ENCODE results near the gene UBAC2. TPM values are rescaled to one million over a fixed set of nuclear protein-coding genes. Genes with fewer than 3 reads are reported as not detected.

Gene UBAC2
- total RNA-seq, 3 donors from 2014 or later: 57.4 to 74.2 (median 67.5) TPM

DNA sequence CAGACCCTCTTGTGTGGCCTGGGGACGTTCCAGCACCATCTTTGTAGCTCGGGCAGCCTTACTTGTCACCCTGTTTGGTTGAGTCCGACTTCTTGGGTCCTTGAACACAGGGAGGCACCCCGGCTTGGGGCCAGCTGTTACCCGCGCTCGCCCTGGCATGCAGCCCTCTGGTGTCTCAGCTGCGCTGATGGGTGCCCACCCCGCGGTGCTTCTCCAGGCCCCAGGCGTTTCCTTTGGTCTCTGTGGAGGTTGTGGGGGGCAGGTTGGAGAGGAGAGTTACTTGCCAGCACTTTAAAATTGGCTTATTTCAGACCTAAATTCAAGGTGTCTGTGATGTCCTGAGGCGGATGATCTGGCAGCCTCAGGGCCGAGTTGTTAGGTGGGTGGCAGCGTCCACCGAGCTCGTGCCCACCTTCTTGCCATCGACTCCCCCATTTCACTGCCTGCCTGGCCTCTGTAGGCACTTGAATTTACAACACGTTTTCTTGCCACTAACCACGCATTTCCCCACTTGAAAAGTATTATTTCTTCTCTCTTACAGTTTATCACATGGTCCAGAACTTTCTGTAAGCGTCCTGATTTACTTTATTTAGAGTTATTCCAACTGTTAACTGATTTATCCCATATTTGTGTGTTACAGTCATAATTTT, 16.9 kb downstream of the UBAC2 start:
- TF ChIP-seq CTCF (IDR thresholded peaks at IDR 0.05): no peak
- H3K36me3 ChIP-seq (ENCODE audit: low read depth): no peaks in the 10 kb centered on the region
- DNase-seq: no peak
- no peak overlapping the region for H3K4me3 ChIP-seq
- peak; percentile 11 for ATAC-seq
- no peaks in the 10 kb centered on the region for H3K9me3 ChIP-seq
- no peaks in the 10 kb centered on the region for H3K4me1 ChIP-seq (ENCODE audit: low read depth)
- intact Hi-C loops (cut with DNase I, micrococcal nuclease): no loop called here

DNA sequence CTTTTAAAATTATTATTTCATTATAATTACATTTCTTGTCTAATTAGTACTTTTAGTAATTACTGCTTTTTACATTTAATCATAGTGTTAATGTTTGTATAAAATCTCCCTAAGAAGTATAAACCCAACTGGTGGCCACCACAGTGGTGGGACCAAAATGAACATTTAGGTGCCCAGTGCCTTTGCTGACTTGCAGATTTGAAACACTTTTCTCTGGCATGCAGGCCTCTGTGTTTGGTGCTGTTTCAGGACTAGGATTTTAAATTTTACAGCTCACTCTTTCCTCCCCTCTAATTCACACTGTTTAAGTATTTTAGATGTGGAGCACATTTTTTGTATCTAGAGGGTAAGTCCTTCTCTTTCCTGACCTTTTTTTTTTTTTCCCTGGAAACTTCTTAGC, 17.5 kb downstream of the UBAC2 start:
- intact Hi-C loops (cut with DNase I, micrococcal nuclease): no loop called here
- no peak for TF ChIP-seq CTCF (IDR thresholded peaks at IDR 0.05)

GRCh38 chr13:99218545-99218944, 17.9 kb downstream of the UBAC2 start:
- no peak for TF ChIP-seq CTCF (IDR thresholded peaks at IDR 0.05)
- DNase-seq: no peak
- H3K9me3 ChIP-seq: no peaks in the 10 kb centered on the region
- H3K4me3 ChIP-seq: no peak overlapping the region
- ATAC-seq: no peak
- intact Hi-C loops (cut with DNase I, micrococcal nuclease): no loop called here
- no peaks in the 10 kb centered on the region for H3K4me1 ChIP-seq (ENCODE audit: low read depth)
- H3K36me3 ChIP-seq (ENCODE audit: low read depth): no peaks in the 10 kb centered on the region

More for the DNA sequence above, 17.5 kb downstream of the UBAC2 start:
- DNase-seq (no peak), ATAC-seq (no peak)
- no peaks in the 10 kb centered on the region for H3K9me3 ChIP-seq
- no peaks in the 10 kb centered on the region for H3K36me3 ChIP-seq (ENCODE audit: low read depth)
- no peak overlapping the region for H3K4me3 ChIP-seq
- no peaks in the 10 kb centered on the region for H3K4me1 ChIP-seq (ENCODE audit: low read depth)

GRCh38 chr13:99218969-99219368, 18.3 kb downstream of the UBAC2 start:
- DNase-seq (peak in 1 of 3 donors; percentile 31), ATAC-seq (peak; percentile 74)
- Histone ChIP-seq H3K9me3 (no peaks in the 10 kb centered on the region), H3K4me3 (no peak overlapping the region), H3K4me1 (ENCODE audit: low read depth) (no peaks in the 10 kb centered on the region), H3K36me3 (ENCODE audit: low read depth) (no peaks in the 10 kb centered on the region)
- TF ChIP-seq CTCF (IDR thresholded peaks at IDR 0.05): no peak
- intact Hi-C loops (cut with DNase I, micrococcal nuclease): no loop called here

- ATAC-seq (peak; percentile 46), DNase-seq (no peak)
- no peaks in the 10 kb centered on the region for H3K4me1 ChIP-seq (ENCODE audit: low read depth)
- no peak for TF ChIP-seq CTCF (IDR thresholded peaks at IDR 0.05)
- H3K4me3 ChIP-seq: no peak overlapping the region
- no peaks in the 10 kb centered on the region for H3K9me3 ChIP-seq
- H3K36me3 ChIP-seq (ENCODE audit: low read depth): no peaks in the 10 kb centered on the region
- intact Hi-C loops (cut with DNase I, micrococcal nuclease): no loop called here
Measured at GRCh38 chr13:99220199-99220935, 19.7 kb downstream of the UBAC2 start.
